Mesothelial cell of epicardium (in vitro differentiated cells): ENCODE results near the gene R3HDM2. TPM values are rescaled to one million over a fixed set of nuclear protein-coding genes. Genes with fewer than 3 reads are reported as not detected.
"Not testable (repeated sequence)": the region's sequence is repeated elsewhere in the genome, so short reads cannot be mapped to it uniquely, and the experiment has no call there.

Experiments
- DNase-seq, 2 experiments: peaks; one replicate each; pipeline ENCODE4 v3.0.0; 2021; ENCODE audit warnings: low spot score in 2 of 2; ENCODE audit not compliant: unreplicated experiment in 2 of 2
- H3K27ac Mint-ChIP-seq: 2 replicates; pipeline ENCODE4 v1.8.0; 2021; ENCODE audit warnings: mixed read lengths
- H3K27me3 Mint-ChIP-seq: 2 replicates; pipeline ENCODE4 v1.8.0; 2021; ENCODE audit warnings: low read depth, mixed read lengths
- H3K36me3 Mint-ChIP-seq: 2 replicates; pipeline ENCODE4 v1.8.0; 2021; ENCODE audit warnings: mixed read lengths
- H3K4me1 Mint-ChIP-seq: 2 replicates; pipeline ENCODE4 v1.8.0; 2021; ENCODE audit warnings: mixed read lengths
- H3K4me3 Mint-ChIP-seq: 2 replicates; pipeline ENCODE4 v1.8.0; 2021; ENCODE audit warnings: mild to moderate bottlenecking, moderate library complexity, mixed read lengths
- H3K9me3 Mint-ChIP-seq: 2 replicates; pipeline ENCODE4 v1.8.0; 2021; ENCODE audit warnings: mixed read lengths
- total RNA-seq: library from RNA; stranded (reverse); gene quantifications from 3 replicates; pipeline ENCODE4 v1.2.1, GENCODE V29; 2021
- TF ChIP-seq, protein P1 (sequence below): fragments of 200-600 bp; sonication (generic); IDR thresholded peaks from one replicate; pipeline ENCODE4 v1.5.0; 2021; ENCODE audit warnings: antibody characterized with exemption; ENCODE audit not compliant: unreplicated experiment

Gene R3HDM2
- total RNA-seq, 1 donor from 2014 or later = 111 TPM

DNA sequence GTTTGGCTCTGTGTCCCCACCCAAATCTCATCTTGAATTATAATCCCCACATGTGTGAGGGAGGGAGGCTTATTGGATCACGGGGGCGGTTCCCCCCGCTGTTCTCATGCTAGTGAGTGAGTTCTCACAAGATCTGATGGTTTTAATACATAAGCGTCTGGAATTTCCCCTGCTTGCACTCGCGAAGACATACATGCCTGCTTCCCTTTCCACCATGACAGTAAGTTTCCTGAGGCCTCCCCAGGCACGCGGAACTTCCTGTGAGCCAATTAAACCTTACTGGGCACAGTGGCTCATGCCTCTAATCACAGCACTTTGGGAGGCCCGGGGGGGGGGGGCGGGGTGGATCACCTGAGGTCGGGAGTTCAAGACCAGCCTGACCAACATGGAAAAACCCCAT, 60.8 kb downstream of the R3HDM2 start:
- TF ChIP-seq, protein P1, sequence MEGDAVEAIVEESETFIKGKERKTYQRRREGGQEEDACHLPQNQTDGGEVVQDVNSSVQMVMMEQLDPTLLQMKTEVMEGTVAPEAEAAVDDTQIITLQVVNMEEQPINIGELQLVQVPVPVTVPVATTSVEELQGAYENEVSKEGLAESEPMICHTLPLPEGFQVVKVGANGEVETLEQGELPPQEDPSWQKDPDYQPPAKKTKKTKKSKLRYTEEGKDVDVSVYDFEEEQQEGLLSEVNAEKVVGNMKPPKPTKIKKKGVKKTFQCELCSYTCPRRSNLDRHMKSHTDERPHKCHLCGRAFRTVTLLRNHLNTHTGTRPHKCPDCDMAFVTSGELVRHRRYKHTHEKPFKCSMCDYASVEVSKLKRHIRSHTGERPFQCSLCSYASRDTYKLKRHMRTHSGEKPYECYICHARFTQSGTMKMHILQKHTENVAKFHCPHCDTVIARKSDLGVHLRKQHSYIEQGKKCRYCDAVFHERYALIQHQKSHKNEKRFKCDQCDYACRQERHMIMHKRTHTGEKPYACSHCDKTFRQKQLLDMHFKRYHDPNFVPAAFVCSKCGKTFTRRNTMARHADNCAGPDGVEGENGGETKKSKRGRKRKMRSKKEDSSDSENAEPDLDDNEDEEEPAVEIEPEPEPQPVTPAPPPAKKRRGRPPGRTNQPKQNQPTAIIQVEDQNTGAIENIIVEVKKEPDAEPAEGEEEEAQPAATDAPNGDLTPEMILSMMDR = no peak
- Mint-ChIP-seq H3K9me3 (peaks cover 15% of the 10 kb centered on the region), H3K27me3 (no peaks in the 10 kb centered on the region), H3K36me3 (peaks cover 18% of the 10 kb centered on the region), H3K4me3 (no peak overlapping the region), H3K4me1 (peaks cover 19% of the 10 kb centered on the region), H3K27ac (no peak overlapping the region)
- no peak for DNase-seq

DNA sequence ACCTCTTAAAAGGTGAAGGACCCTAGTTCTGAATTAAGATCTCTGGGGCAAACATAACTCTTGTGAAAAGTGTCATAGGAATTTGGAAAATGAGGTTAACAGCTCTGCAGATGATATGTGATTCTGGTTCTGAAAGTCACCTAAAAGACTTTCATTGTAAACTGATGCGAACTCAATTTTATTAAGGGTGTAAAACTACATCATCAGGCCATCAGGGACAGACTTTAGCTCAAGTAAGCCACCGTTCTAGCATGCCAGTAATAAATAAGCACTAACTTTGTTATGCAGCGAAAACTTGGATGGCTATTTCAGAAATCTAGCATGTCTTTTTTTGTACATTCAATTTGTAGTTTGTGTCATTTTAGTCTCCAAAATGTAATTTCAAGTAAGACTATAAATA, 61.6 kb downstream of the R3HDM2 start:
- peaks cover 15% of the 10 kb centered on the region for H3K9me3 Mint-ChIP-seq
- no peak overlapping the region for H3K4me3 Mint-ChIP-seq
- peaks cover 18% of the 10 kb centered on the region for H3K36me3 Mint-ChIP-seq
- H3K27ac Mint-ChIP-seq = no peak overlapping the region
- no peak for DNase-seq
- H3K27me3 Mint-ChIP-seq = no peaks in the 10 kb centered on the region
- peaks cover 19% of the 10 kb centered on the region for H3K4me1 Mint-ChIP-seq
- TF ChIP-seq, protein P1 = no peak

DNA sequence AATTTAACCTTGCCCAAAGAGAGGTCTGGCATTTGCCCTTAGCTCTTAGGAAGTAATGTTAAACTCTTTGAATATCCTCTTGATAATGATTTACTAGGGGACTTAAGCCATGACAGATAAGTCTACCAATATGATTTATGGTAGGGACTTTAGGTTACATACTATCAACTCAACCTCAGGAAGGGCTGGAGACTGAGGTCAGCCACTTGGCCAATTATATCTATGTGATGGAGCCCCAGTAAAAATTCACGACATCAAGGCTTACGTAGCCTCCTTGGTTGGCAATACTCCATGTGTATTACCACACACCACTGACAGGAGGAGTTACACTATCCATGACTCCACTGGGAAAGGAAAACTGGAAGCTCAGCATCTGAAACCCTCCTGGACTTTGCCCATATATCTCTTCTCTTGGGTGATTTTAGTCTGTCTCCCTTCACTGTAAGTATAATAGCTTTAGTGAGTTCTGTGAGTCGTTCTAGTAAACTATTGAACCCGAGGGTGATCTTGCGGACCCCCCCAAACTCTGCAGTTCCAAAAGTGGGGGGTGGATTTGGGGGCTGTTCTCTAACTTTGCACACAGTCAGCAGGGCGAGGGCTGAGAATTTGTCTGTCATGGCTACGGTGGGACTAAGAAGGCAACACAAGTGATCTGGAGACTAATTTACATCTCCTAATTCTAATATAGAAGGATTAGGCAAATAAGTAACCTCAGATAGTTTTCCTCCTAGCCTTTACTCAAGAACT, 62.3 kb downstream of the R3HDM2 start:
- peaks cover 19% of the 10 kb centered on the region for H3K4me1 Mint-ChIP-seq
- H3K9me3 Mint-ChIP-seq = peaks cover 15% of the 10 kb centered on the region
- TF ChIP-seq, protein P1 = no peak
- no peak overlapping the region for H3K4me3 Mint-ChIP-seq
- peaks cover 18% of the 10 kb centered on the region for H3K36me3 Mint-ChIP-seq
- H3K27me3 Mint-ChIP-seq = no peaks in the 10 kb centered on the region
- no peak overlapping the region for H3K27ac Mint-ChIP-seq
- DNase-seq = no peak

DNA sequence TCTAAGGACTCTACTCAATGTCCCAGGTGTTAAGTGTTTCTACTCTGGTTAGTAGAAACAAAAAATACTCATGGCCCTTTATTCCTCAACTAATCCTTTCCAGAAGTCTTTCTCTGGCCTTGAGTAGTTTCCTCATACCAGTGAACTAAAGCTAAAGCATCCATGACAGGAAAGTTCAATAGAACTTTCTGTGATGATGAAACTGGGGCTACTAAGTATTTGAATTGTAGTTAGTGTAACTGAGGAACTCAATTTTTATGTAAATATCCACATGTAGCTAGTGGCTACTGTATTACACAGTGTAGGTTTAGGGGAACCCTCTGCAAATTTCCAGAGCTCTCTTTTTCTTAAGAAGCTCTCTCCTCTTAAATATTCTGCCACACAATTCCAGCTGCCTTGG, 63.7 kb downstream of the R3HDM2 start:
- H3K9me3 Mint-ChIP-seq = peaks cover 15% of the 10 kb centered on the region
- no peak overlapping the region for H3K27ac Mint-ChIP-seq
- no peaks in the 10 kb centered on the region for H3K27me3 Mint-ChIP-seq
- peaks cover 18% of the 10 kb centered on the region for H3K36me3 Mint-ChIP-seq
- H3K4me3 Mint-ChIP-seq = no peak overlapping the region
- DNase-seq = no peak
- peaks cover 13% of the 10 kb centered on the region for H3K4me1 Mint-ChIP-seq
- TF ChIP-seq, protein P1 = no peak

DNA sequence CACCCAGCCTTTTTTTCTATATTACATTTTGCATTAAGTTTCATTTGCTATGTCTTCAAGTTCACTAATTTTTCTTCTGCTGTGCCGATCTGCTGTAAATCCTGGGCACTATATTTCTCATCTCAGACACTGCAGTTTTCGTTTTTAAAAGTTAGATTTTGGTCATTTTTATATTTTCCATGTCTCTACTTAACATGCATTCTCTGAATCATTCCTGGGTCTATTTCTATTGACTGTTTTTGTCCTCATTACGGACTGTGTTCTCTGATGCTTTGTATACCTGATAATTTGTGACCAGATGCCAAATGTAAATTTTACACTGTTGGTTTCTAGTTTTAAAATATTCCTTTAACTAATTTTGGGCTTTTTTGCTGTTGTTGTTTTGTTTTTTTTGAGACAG, 64.5 kb downstream of the R3HDM2 start:
- Mint-ChIP-seq H3K9me3 (peaks cover 15% of the 10 kb centered on the region), H3K27ac (no peak overlapping the region), H3K4me1 (peaks cover 8% of the 10 kb centered on the region), H3K27me3 (no peaks in the 10 kb centered on the region), H3K36me3 (peaks cover 20% of the 10 kb centered on the region), H3K4me3 (no peak overlapping the region)
- DNase-seq = no peak
- TF ChIP-seq, protein P1 = no peak

DNA sequence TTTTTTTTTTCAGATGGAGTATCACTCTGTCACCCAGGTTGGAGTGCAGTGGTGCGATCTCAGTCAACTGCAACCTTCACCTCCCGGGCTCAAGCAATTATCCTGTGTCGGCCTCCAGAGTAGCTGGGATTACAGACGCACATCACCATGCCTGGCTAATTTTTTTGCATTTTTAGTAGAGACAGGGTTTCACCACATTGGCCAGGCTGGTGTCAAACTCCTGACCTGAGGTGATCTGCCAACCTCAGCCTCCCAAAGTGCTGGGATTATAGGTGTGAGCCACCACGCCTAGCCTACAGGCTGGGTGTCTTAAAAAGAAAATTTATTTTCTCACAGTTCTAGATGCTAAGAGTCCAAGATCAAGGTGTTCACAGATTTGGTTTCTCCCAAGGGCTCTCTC, 66.7 kb downstream of the R3HDM2 start:
- H3K4me1 Mint-ChIP-seq, H3K4me3 Mint-ChIP-seq, H3K27me3 Mint-ChIP-seq, H3K27ac Mint-ChIP-seq, DNase-seq: not testable (repeated sequence)
- Mint-ChIP-seq H3K36me3 (peaks cover 25% of the 10 kb centered on the region), H3K9me3 (peaks cover 15% of the 10 kb centered on the region)
